GM23338 (cell line): ENCODE results near the gene PRR29. TPM values are rescaled to one million over a fixed set of nuclear protein-coding genes. Genes with fewer than 3 reads are reported as not detected.

Experiments used
- ATAC-seq: fragments of 200-7000 bp; cut with Tn5 transposase; 3 replicates; pipeline ENCODE4 v1.9.1; 2020
- DNase-seq: peaks from one replicate; pipeline ENCODE4 v3.0.0-alpha.2; 2015; ENCODE audit warnings: low spot score
- H2AFZ ChIP-seq: fragments of 200-600 bp; sonication (generic); 2 replicates; pipeline ENCODE4 v1.8.0; 2016; ENCODE audit warnings: antibody characterized with exemption, mild to moderate bottlenecking, moderate library complexity
- H3F3A ChIP-seq: fragments of 200-600 bp; sonication (generic); replicated peaks from 2 replicates; pipeline ENCODE4 v1.8.0; 2017; ENCODE audit warnings: antibody characterized with exemption, mixed run types, low read depth
- H3K27ac ChIP-seq: fragments of 200-600 bp; sonication (generic); 2 replicates; pipeline ENCODE4 v1.6.1; 2016; ENCODE audit warnings: low read depth
- H3K27me3 ChIP-seq: fragments of 200-600 bp; sonication (generic); 2 replicates; pipeline ENCODE4 v1.8.0; 2016; ENCODE audit warnings: mild to moderate bottlenecking, mixed run types, moderate library complexity; ENCODE audit not compliant: insufficient read depth
- H3K36me3 ChIP-seq: fragments of 200-600 bp; sonication (generic); 2 replicates; pipeline ENCODE4 v1.8.0; 2016; ENCODE audit warnings: mild to moderate bottlenecking; ENCODE audit not compliant: insufficient read depth
- H3K4me1 ChIP-seq: fragments of 200-600 bp; sonication (generic); 2 replicates; pipeline ENCODE4 v1.8.0; 2016; ENCODE audit warnings: mild to moderate bottlenecking, moderate library complexity; ENCODE audit not compliant: insufficient read depth
- H3K4me2 ChIP-seq: fragments of 200-600 bp; sonication (generic); 2 replicates; pipeline ENCODE4 v1.7.1; 2017; ENCODE audit warnings: mixed run types
- H3K4me3 ChIP-seq: fragments of 200-600 bp; sonication (generic); 2 replicates; pipeline ENCODE4 v1.6.1; 2016; ENCODE audit warnings: mixed run types
- H3K79me2 ChIP-seq: fragments of 200-600 bp; sonication (generic); replicated peaks from 2 replicates; pipeline ENCODE4 v1.8.0; 2017; ENCODE audit warnings: mild to moderate bottlenecking; ENCODE audit not compliant: insufficient read depth
- H3K9me2 ChIP-seq: fragments of 200-600 bp; sonication (generic); 2 replicates; pipeline ENCODE4 v1.8.0; 2017; ENCODE audit not compliant: insufficient read depth
- H4K20me1 ChIP-seq: fragments of 200-600 bp; sonication (generic); replicated peaks from 2 replicates; pipeline ENCODE4 v1.8.0; 2017; ENCODE audit warnings: mild to moderate bottlenecking; ENCODE audit not compliant: insufficient read depth
- H3K27ac Mint-ChIP-seq: 2 replicates; pipeline ENCODE4 v1.8.0; 2020; ENCODE audit warnings: inconsistent platforms, mild to moderate bottlenecking, moderate library complexity, mixed read lengths
- H3K27me3 Mint-ChIP-seq: 3 replicates; pipeline ENCODE4 v1.8.0; 2022; ENCODE audit warnings: low read depth, mild to moderate bottlenecking, moderate library complexity, mixed read lengths, inconsistent platforms; ENCODE audit not compliant: insufficient read depth, poor library complexity
- H3K36me3 Mint-ChIP-seq: 3 replicates; pipeline ENCODE4 v1.8.0; 2021; ENCODE audit warnings: low read depth, mild to moderate bottlenecking, inconsistent platforms, moderate library complexity, mixed read lengths
- H3K4me1 Mint-ChIP-seq: 3 replicates; pipeline ENCODE4 v1.8.0; 2020; ENCODE audit warnings: mild to moderate bottlenecking, inconsistent platforms, mixed read lengths
- H3K4me3 Mint-ChIP-seq: 3 replicates; pipeline ENCODE4 v1.8.0; 2021; ENCODE audit warnings: moderate library complexity, mild to moderate bottlenecking, inconsistent platforms, mixed read lengths
- H3K9me3 Mint-ChIP-seq: 3 replicates; pipeline ENCODE4 v1.8.0; 2020; ENCODE audit warnings: moderate library complexity, mild to moderate bottlenecking, inconsistent platforms, mixed read lengths
- CREB1 ChIP-seq: fragments of 250-450 bp; sonication (Bioruptor Pico); IDR thresholded peaks from 2 replicates; pipeline ENCODE4 v1.5.0; 2020; ENCODE audit warnings: low read depth, mild to moderate bottlenecking, moderate library complexity
- CTCF ChIP-seq, 2 experiments: fragments of 200-600 bp in 1 of 2; sonication (generic) in 1 of 2; conservative IDR thresholded peaks; 2 replicates each; pipeline versions ENCODE4 v1.5.1 to v1.6.1; 2016 to 2017; ENCODE audit warnings: antibody characterized with exemption in 2 of 2, low read depth in 2 of 2, mild to moderate bottlenecking in 2 of 2, moderate library complexity in 1 of 2
- ETS1 ChIP-seq: IDR thresholded peaks from 2 replicates; pipeline ENCODE4 v1.6.1; 2016; ENCODE audit warnings: antibody characterized with exemption
- EZH2 ChIP-seq: fragments of 200-600 bp; sonication (generic); IDR thresholded peaks from one replicate; pipeline ENCODE4 v1.8.0; 2017; ENCODE audit warnings: antibody characterized with exemption, mild to moderate bottlenecking, low read depth; ENCODE audit not compliant: unreplicated experiment
- EZH2phosphoT487 ChIP-seq: fragments of 200-600 bp; sonication (generic); IDR thresholded peaks from one replicate; pipeline ENCODE4 v1.8.1; 2018; ENCODE audit warnings: antibody characterized with exemption; ENCODE audit not compliant: unreplicated experiment
- JUNB ChIP-seq: IDR thresholded peaks from one replicate; pipeline ENCODE4 v1.6.1; 2016; ENCODE audit warnings: antibody characterized with exemption; ENCODE audit not compliant: unreplicated experiment
- NANOG ChIP-seq: IDR thresholded peaks from 2 replicates; pipeline ENCODE4 v1.6.1; 2016; ENCODE audit warnings: antibody characterized with exemption, borderline replicate concordance
- REST ChIP-seq: IDR thresholded peaks from one replicate; pipeline ENCODE4 v1.6.1; 2018; ENCODE audit warnings: antibody characterized with exemption; ENCODE audit not compliant: unreplicated experiment
- STAT1 ChIP-seq: IDR thresholded peaks from one replicate; pipeline ENCODE4 v1.6.1; 2016; ENCODE audit warnings: antibody characterized with exemption; ENCODE audit not compliant: unreplicated experiment
- ZNF114 ChIP-seq: fragments of 250-450 bp; sonication (Bioruptor Pico); IDR thresholded peaks from 2 replicates; pipeline ENCODE4 v1.5.0; 2020; ENCODE audit warnings: mild to moderate bottlenecking, moderate library complexity
- ZNF331 ChIP-seq: fragments of 250-450 bp; sonication (Bioruptor Pico); IDR thresholded peaks from 2 replicates; pipeline ENCODE4 v1.5.0; 2020; ENCODE audit warnings: low read depth, mild to moderate bottlenecking, moderate library complexity
- ZNF462 ChIP-seq: fragments of 250-450 bp; sonication (Bioruptor Pico); IDR thresholded peaks from 2 replicates; pipeline ENCODE4 v1.5.0; 2020; ENCODE audit warnings: mild to moderate bottlenecking, moderate library complexity
- polyA plus RNA-seq: library from polyadenylated mRNA; unstranded; fragments of >200 nt; fragmentation: Nextera tagmentation; extraction: Ambion mirVana; gene quantifications from 2 replicates; pipeline ENCODE4 v1.2.1, GENCODE V29; 2016
- total RNA-seq: library from RNA; depleted of rRNA; stranded (reverse); fragments of >200 nt; shearing (Covaris generic); gene quantifications from 2 replicates; pipeline ENCODE4 v1.2.3, GENCODE V29; 2014

Gene PRR29
- total and polyA plus RNA-seq, 2 experiments from 2014 or later = 0.24 to 1.3 TPM

- Histone ChIP-seq H3K27me3 (no peaks in the 10 kb centered on the region), H3K36me3 (no peaks in the 10 kb centered on the region), H2AFZ (no peak overlapping the region), H3K4me3 (no peak overlapping the region), H3K27ac (no peak overlapping the region), H3K4me1 (no peaks in the 10 kb centered on the region), H3F3A (no peaks in the 10 kb centered on the region), H3K4me2 (no peak overlapping the region), H3K79me2 (no peaks in the 10 kb centered on the region), H4K20me1 (no peaks in the 10 kb centered on the region), H3K9me2 (no peaks in the 10 kb centered on the region)
- H3K4me1 Mint-ChIP-seq = peaks cover 5% of the 10 kb centered on the region; the same call in 2 of the 3 replicates
- H3K36me3 Mint-ChIP-seq = peaks cover 11% of the 10 kb centered on the region; the same call in 1 of the 3 replicates
- no peak overlapping the region for H3K4me3 Mint-ChIP-seq
- TF ChIP-seq ETS1 (no peak), STAT1 (no peak), ZNF331 (no peak), ZNF462 (CRISPR knock-in tag) (no peak), REST (no peak), ZNF114 (no peak), JUNB (no peak), EZH2phosphoT487 (no peak), CREB1 (CRISPR knock-in tag) (no peak), EZH2 (no peak), NANOG (no peak), CTCF (conservative IDR thresholded peaks at IDR 0.05; ENCODE audit: low read depth in 2 of 2) (no peak)
- H3K27ac Mint-ChIP-seq = no peak overlapping the region
- H3K9me3 Mint-ChIP-seq = peaks cover 20% of the 10 kb centered on the region
- no peak for DNase-seq
- peaks cover 3% of the 10 kb centered on the region for H3K27me3 Mint-ChIP-seq
- ATAC-seq = no peak
These were observed 14.8 kb upstream of the PRR29 start for GRCh38 chr17:63983320-63983719.
